ENCODE data around the gene FAM76A.

- TF ChIP-seq POLR2A (IDR thresholded peaks at IDR 0.05) = no peak
- TF ChIP-seq, protein P1, sequence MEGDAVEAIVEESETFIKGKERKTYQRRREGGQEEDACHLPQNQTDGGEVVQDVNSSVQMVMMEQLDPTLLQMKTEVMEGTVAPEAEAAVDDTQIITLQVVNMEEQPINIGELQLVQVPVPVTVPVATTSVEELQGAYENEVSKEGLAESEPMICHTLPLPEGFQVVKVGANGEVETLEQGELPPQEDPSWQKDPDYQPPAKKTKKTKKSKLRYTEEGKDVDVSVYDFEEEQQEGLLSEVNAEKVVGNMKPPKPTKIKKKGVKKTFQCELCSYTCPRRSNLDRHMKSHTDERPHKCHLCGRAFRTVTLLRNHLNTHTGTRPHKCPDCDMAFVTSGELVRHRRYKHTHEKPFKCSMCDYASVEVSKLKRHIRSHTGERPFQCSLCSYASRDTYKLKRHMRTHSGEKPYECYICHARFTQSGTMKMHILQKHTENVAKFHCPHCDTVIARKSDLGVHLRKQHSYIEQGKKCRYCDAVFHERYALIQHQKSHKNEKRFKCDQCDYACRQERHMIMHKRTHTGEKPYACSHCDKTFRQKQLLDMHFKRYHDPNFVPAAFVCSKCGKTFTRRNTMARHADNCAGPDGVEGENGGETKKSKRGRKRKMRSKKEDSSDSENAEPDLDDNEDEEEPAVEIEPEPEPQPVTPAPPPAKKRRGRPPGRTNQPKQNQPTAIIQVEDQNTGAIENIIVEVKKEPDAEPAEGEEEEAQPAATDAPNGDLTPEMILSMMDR (IDR thresholded peaks at IDR 0.05) = no peak
These were observed 53.4 kb downstream of the FAM76A start for GRCh38 chr1:27779122-27779521.

Measured in lower leg skin (tissue), 3 donors.